Type B pancreatic cell (in vitro differentiated cells): ENCODE data around the gene TEAD1. TPM values are rescaled to one million over a fixed set of nuclear protein-coding genes. Genes with fewer than 3 reads are reported as not detected.

Experiments
- DNase-seq: peaks from one replicate; pipeline ENCODE4 v3.0.0; 2021; ENCODE audit warnings: mixed read lengths; ENCODE audit not compliant: unreplicated experiment; ENCODE audit errors: extremely low spot score
- H3K27ac Mint-ChIP-seq: 2 replicates; pipeline ENCODE4 v1.8.0; 2021; ENCODE audit warnings: mild to moderate bottlenecking, mixed read lengths
- H3K27me3 Mint-ChIP-seq: 2 replicates; pipeline ENCODE4 v1.8.0; 2021; ENCODE audit warnings: mixed read lengths
- H3K36me3 Mint-ChIP-seq: 2 replicates; pipeline ENCODE4 v1.8.0; 2021; ENCODE audit warnings: mixed read lengths
- H3K4me1 Mint-ChIP-seq: one replicate; pipeline ENCODE4 v1.8.0; 2021; ENCODE audit warnings: mixed read lengths; ENCODE audit not compliant: unreplicated experiment
- H3K4me3 Mint-ChIP-seq: 2 replicates; pipeline ENCODE4 v1.8.0; 2021; ENCODE audit warnings: mild to moderate bottlenecking, mixed read lengths
- H3K9me3 Mint-ChIP-seq: 2 replicates; pipeline ENCODE4 v1.8.0; 2021; ENCODE audit warnings: mixed read lengths
- total RNA-seq: library from RNA; stranded (reverse); gene quantifications from 2 replicates; pipeline ENCODE4 v1.2.1, GENCODE V29; 2021; ENCODE audit warnings: low replicate concordance
- TF ChIP-seq, protein P1 (sequence below): fragments of 200-600 bp; sonication (generic); conservative IDR thresholded peaks from 2 replicates; pipeline ENCODE4 v1.5.0; 2021; ENCODE audit warnings: antibody characterized with exemption, mild to moderate bottlenecking

The TEAD1 gene
- total RNA-seq, 1 donor from 2014 or later, result 91.8 TPM

GRCh38 chr11:12834630-12835029 lies 160.4 kb downstream of the TEAD1 start:
- Mint-ChIP-seq H3K27ac (no peak overlapping the region), H3K9me3 (peaks cover 10% of the 10 kb centered on the region), H3K4me1 (peaks cover 50% of the 10 kb centered on the region), H3K27me3 (no peaks in the 10 kb centered on the region), H3K36me3 (peaks cover 23% of the 10 kb centered on the region), H3K4me3 (no peak overlapping the region)
- DNase-seq, result no peak
- TF ChIP-seq, protein P1, sequence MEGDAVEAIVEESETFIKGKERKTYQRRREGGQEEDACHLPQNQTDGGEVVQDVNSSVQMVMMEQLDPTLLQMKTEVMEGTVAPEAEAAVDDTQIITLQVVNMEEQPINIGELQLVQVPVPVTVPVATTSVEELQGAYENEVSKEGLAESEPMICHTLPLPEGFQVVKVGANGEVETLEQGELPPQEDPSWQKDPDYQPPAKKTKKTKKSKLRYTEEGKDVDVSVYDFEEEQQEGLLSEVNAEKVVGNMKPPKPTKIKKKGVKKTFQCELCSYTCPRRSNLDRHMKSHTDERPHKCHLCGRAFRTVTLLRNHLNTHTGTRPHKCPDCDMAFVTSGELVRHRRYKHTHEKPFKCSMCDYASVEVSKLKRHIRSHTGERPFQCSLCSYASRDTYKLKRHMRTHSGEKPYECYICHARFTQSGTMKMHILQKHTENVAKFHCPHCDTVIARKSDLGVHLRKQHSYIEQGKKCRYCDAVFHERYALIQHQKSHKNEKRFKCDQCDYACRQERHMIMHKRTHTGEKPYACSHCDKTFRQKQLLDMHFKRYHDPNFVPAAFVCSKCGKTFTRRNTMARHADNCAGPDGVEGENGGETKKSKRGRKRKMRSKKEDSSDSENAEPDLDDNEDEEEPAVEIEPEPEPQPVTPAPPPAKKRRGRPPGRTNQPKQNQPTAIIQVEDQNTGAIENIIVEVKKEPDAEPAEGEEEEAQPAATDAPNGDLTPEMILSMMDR, result no peak

DNA sequence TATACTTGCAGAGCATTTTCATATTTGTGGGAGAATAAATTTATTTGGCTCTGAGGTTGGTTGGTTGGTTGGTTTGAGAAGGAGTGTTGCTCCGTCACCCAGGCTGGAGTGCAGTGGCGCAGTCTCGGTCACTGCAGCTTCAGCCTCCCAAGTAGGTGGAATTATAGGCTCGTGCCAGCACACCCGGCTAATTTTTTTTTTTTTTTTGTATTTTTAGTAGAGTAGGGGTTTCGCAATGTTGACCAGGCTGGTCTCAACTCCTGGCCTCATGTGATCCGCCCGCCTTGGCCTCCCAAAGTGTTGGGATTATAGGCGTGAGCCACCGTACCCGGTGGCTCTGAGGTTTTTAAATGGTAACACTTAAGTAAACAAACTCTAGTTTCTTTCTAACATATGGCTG lies 161.1 kb downstream of the TEAD1 start:
- Mint-ChIP-seq H3K27ac (no peak overlapping the region), H3K9me3 (peaks cover 10% of the 10 kb centered on the region), H3K4me1 (peaks cover 51% of the 10 kb centered on the region), H3K36me3 (peaks cover 23% of the 10 kb centered on the region), H3K27me3 (no peaks in the 10 kb centered on the region), H3K4me3 (no peak overlapping the region)
- TF ChIP-seq, protein P1, result no peak
- DNase-seq, result no peak

DNA sequence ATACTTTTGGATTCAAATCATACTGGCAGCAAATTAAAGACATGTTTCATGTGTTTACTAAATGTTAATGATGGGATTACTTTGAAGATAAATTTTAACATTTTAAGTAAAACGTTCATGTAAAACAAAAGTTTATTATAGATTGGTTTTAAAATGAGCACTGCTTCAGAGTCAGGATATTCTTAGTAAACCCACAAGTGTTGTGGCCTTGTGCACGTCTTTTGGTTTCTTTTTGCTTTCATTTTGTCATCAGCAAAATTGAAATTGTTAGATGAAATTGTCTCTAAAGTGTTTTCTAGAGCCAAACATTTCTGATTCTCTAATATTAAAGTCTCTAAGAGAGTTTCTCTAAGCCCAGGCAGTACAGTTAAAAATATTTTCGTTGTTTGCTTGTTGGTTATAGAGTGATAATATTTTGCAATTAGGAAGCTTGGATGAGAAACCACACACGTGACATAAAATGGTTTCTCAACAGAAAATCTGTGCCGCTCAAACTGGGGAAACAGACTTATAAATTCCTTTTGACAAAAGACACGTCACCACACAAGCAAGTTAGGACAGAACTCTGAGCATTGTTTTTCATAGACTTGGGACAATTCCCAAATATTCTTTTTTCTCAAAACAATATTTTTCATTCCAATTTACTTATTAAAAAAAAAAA lies 164.4 kb downstream of the TEAD1 start:
- peaks cover 61% of the 10 kb centered on the region for H3K4me1 Mint-ChIP-seq
- H3K36me3 Mint-ChIP-seq, result peaks cover 17% of the 10 kb centered on the region

DNA sequence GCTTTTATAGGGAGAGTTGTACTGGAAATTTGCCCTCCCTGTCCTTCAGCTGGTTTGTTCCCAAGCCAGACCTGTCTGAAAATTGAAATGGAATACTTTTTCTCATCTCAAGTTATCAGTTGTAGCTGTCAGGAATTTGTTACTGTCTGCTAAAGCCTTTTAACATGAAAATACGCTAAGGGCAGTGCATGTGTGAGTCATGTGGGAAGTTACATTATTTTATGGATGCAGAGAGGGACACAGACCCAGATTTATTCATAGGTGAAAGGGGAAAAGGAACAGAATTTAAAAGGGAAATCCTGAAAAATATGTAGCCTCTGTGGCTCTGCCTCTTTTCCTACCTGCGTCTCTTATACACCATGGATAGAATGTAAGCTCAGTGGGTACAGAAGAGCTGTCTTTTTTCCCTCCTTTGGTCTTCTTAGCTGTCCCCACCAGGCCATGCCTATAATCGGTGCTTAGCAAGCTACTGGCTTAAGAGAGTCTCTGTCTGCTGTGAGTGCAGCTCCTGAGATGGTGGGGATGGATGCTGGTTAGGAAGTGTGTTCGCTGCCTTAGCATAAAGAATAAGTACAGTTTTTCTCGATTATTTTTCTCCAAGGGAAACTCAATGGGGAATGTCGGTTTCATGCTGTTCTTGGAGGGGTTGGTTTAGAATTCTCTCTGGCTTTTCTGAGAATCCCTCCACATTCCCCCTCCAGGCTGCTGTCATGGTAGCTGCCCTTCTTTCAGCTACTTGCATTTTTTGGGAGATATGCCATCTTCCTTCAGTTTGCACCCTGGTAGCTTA lies 166.8 kb downstream of the TEAD1 start:
- H3K27me3 Mint-ChIP-seq, result no peaks in the 10 kb centered on the region
- peaks cover 5% of the 10 kb centered on the region for H3K36me3 Mint-ChIP-seq
- H3K4me1 Mint-ChIP-seq, result peaks cover 68% of the 10 kb centered on the region
- peak overlapping the region; percentile 86 for H3K27ac Mint-ChIP-seq
- peaks cover 5% of the 10 kb centered on the region for H3K9me3 Mint-ChIP-seq
- TF ChIP-seq, protein P1, result no peak
- peak overlapping the region; percentile 42 for H3K4me3 Mint-ChIP-seq
- DNase-seq, result no peak

More for the DNA sequence above, 164.4 kb downstream of the TEAD1 start:
- Mint-ChIP-seq H3K9me3 (peaks cover 10% of the 10 kb centered on the region), H3K4me3 (no peak overlapping the region), H3K27me3 (no peaks in the 10 kb centered on the region), H3K27ac (no peak overlapping the region)
- no peak for DNase-seq
- TF ChIP-seq, protein P1, result no peak

DNA sequence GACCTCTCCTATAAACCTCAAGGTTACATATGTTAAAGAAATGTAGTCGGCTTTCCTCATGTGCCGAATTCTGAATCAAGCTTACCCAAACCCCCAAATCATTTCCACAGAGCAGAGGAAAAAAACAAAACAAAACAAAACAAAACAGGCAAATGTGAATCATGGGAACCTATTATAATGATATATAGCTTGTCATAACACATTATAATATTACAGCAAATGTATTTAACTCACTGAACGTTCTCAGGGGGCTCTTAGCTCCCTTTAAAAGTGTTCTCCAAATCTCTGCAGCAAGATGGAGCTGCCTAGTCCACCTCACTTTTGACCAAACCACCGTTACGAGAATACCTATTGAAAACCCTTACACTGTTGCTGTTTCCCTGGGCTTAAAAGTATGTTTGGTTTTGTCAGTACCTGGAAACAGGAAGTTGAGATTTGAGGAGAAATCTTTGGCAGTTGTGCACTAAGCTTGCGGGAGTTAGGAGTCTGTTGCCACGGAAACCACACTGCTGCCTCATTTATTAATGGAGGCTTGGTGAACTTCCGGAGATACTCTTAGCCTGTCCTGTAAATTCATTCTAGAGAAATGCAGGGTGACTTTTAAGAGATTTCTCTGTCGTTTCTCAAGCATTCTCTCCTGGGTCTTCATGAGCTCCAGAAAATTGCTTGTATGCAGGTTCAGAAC lies 167.9 kb downstream of the TEAD1 start:
- TF ChIP-seq, protein P1, result no peak
- DNase-seq, result no peak
- peak overlapping the region; percentile 54 for H3K4me3 Mint-ChIP-seq
- H3K36me3 Mint-ChIP-seq, result no peaks in the 10 kb centered on the region
- peak overlapping the region; percentile 86 for H3K27ac Mint-ChIP-seq
- H3K9me3 Mint-ChIP-seq, result no peaks in the 10 kb centered on the region
- peaks cover 72% of the 10 kb centered on the region for H3K4me1 Mint-ChIP-seq
- no peaks in the 10 kb centered on the region for H3K27me3 Mint-ChIP-seq
